Suprapubic skin (tissue), 3 donors: ENCODE results near the gene C17orf107.

Experiments
- CTCF ChIP-seq, 2 donors: fragments of 200-600 bp in 1 of 2; fragments of 450-650 bp in 1 of 2; sonication (generic) in 1 of 2; IDR thresholded peaks; one replicate each; pipeline ENCODE4 v1.5.1; 2016 to 2019; ENCODE audit warnings: antibody characterized with exemption in 2 of 2, mild to moderate bottlenecking in 1 of 2, moderate library complexity in 1 of 2
- POLR2A ChIP-seq, 2 donors: fragments of 450-650 bp; IDR thresholded peaks; one replicate each; pipeline ENCODE4 v1.6.1; 2017; ENCODE audit warnings: antibody characterized with exemption in 2 of 2, mild to moderate bottlenecking in 2 of 2, moderate library complexity in 2 of 2

- TF ChIP-seq CTCF (IDR thresholded peaks at IDR 0.05) (no peak), POLR2A (IDR thresholded peaks at IDR 0.05) (no peak)
Observed at GRCh38 chr17:4937553-4937952, 38.2 kb downstream of the C17orf107 start.
